H9 (cell line): ENCODE measurements around the gene ADAMTS18. TPM values are rescaled to one million over a fixed set of nuclear protein-coding genes. Genes with fewer than 3 reads are reported as not detected.

Experiments used
- DNase-seq: peaks from one replicate; pipeline ENCODE4 v3.0.0-alpha.2; 2017
- H2AFZ ChIP-seq: one replicate; pipeline ENCODE4 v1.6.1; 2013; ENCODE audit warnings: mild to moderate bottlenecking, low read length, control low read depth, moderate library complexity
- H2AK5ac ChIP-seq: 2 replicates; pipeline ENCODE4 v1.6.1; 2013; ENCODE audit warnings: low read length, control low read depth, mixed read lengths; ENCODE audit not compliant: insufficient read length
- H2BK120ac ChIP-seq: one replicate; pipeline ENCODE4 v1.6.1; 2013; ENCODE audit warnings: low read depth, mild to moderate bottlenecking, low read length, control low read depth, inconsistent platforms; ENCODE audit not compliant: poor library complexity, severe bottlenecking
- H2BK12ac ChIP-seq: 2 replicates; pipeline ENCODE4 v1.6.1; 2013; ENCODE audit warnings: low read length, control low read depth, mixed read lengths, low read depth; ENCODE audit not compliant: insufficient read length
- H2BK15ac ChIP-seq: 2 replicates; pipeline ENCODE4 v1.6.1; 2013; ENCODE audit warnings: low read depth, low read length, control low read depth
- H2BK20ac ChIP-seq: one replicate; pipeline ENCODE4 v1.6.1; 2013; ENCODE audit warnings: low read depth, mild to moderate bottlenecking, low read length, control low read depth, inconsistent platforms; ENCODE audit not compliant: poor library complexity, severe bottlenecking
- H2BK5ac ChIP-seq: 2 replicates; pipeline ENCODE4 v1.6.1; 2013; ENCODE audit warnings: low read length, control low read depth, mixed read lengths; ENCODE audit not compliant: insufficient read length
- H3K14ac ChIP-seq: 2 replicates; pipeline ENCODE4 v1.6.1; 2013; ENCODE audit warnings: low read length, control low read depth; ENCODE audit not compliant: insufficient read depth
- H3K18ac ChIP-seq: 2 replicates; pipeline ENCODE4 v1.6.1; 2013; ENCODE audit warnings: low read depth, mild to moderate bottlenecking, mixed read lengths, low read length, control low read depth; ENCODE audit not compliant: insufficient read length
- H3K23ac ChIP-seq: 2 replicates; pipeline ENCODE4 v1.6.1; 2013; ENCODE audit warnings: low read length, control low read depth, mixed read lengths, low read depth; ENCODE audit not compliant: insufficient read length
- H3K23me2 ChIP-seq: 2 replicates; pipeline ENCODE4 v1.6.1; 2013; ENCODE audit warnings: low read depth, mild to moderate bottlenecking, mixed read lengths, low read length, control low read depth; ENCODE audit not compliant: insufficient read length, poor library complexity, severe bottlenecking
- H3K27ac ChIP-seq: 2 replicates; pipeline ENCODE4 v1.5.1; 2013; ENCODE audit warnings: low read length, control low read depth, mixed read lengths, low read depth; ENCODE audit not compliant: insufficient read length
- H3K27me3 ChIP-seq: 2 replicates; pipeline ENCODE4 v1.6.1; 2013; ENCODE audit warnings: low read length, control low read depth, inconsistent platforms; ENCODE audit not compliant: insufficient read depth
- H3K4ac ChIP-seq: 2 replicates; pipeline ENCODE4 v1.6.1; 2013; ENCODE audit warnings: low read depth, mild to moderate bottlenecking, control low read depth, inconsistent platforms, low read length, moderate library complexity
- H3K4me1 ChIP-seq: 2 replicates; pipeline ENCODE4 v1.6.1; 2013; ENCODE audit warnings: low read length, control low read depth, inconsistent platforms; ENCODE audit not compliant: insufficient read depth
- H3K4me2 ChIP-seq: 2 replicates; pipeline ENCODE4 v1.6.1; 2013; ENCODE audit warnings: low read length, control low read depth, mixed read lengths; ENCODE audit not compliant: insufficient read length, insufficient read depth
- H3K56ac ChIP-seq: 2 replicates; pipeline ENCODE4 v1.6.1; 2013; ENCODE audit warnings: low read depth, mild to moderate bottlenecking, mixed read lengths, low read length, control low read depth; ENCODE audit not compliant: insufficient read length
- H3K79me1 ChIP-seq: 2 replicates; pipeline ENCODE4 v1.6.1; 2013; ENCODE audit warnings: low read depth, mild to moderate bottlenecking, moderate library complexity, low read length, control low read depth, inconsistent platforms; ENCODE audit not compliant: insufficient read depth, poor library complexity, severe bottlenecking
- H3K79me2 ChIP-seq: 2 replicates; pipeline ENCODE4 v1.6.1; 2013; ENCODE audit warnings: low read length, control low read depth, inconsistent platforms; ENCODE audit not compliant: insufficient read depth
- H3K9ac ChIP-seq: 2 replicates; pipeline ENCODE4 v1.6.1; 2013; ENCODE audit warnings: low read length, control low read depth, mixed read lengths; ENCODE audit not compliant: insufficient read length; ENCODE audit errors: extremely low read depth
- H3K9me3 ChIP-seq: one replicate; pipeline ENCODE4 v1.6.1; 2013; ENCODE audit warnings: low read depth, low read length, inconsistent platforms; ENCODE audit not compliant: control insufficient read depth
- H3T11ph ChIP-seq: one replicate; pipeline ENCODE4 v1.6.1; 2013; ENCODE audit warnings: mild to moderate bottlenecking, low read length, control low read depth, inconsistent platforms
- H4K20me1 ChIP-seq: one replicate; pipeline ENCODE4 v1.6.1; 2013; ENCODE audit not compliant: control insufficient read depth, insufficient read length, insufficient read depth
- H4K5ac ChIP-seq: 2 replicates; pipeline ENCODE4 v1.6.1; 2013; ENCODE audit warnings: low read depth, mild to moderate bottlenecking, mixed read lengths, low read length, control low read depth; ENCODE audit not compliant: insufficient read length
- H4K8ac ChIP-seq: replicated peaks from 2 replicates; pipeline ENCODE4 v1.6.1; 2013; ENCODE audit warnings: low read length, control low read depth, mixed read lengths, low read depth; ENCODE audit not compliant: insufficient read length
- H4K91ac ChIP-seq: 2 replicates; pipeline ENCODE4 v1.6.1; 2013; ENCODE audit warnings: low read depth, mild to moderate bottlenecking, moderate library complexity, mixed read lengths, low read length, control low read depth; ENCODE audit not compliant: insufficient read length
- H3K27ac Mint-ChIP-seq, 3 experiments: 2 replicates in 2 of 3; 3 replicates in 1 of 3; pipeline ENCODE4 v1.8.0; 2020 to 2021; ENCODE audit warnings: mixed read lengths in 3 of 3, mild to moderate bottlenecking in 1 of 3, moderate library complexity in 1 of 3
- H3K27me3 Mint-ChIP-seq: 2 replicates; pipeline ENCODE4 v1.8.0; 2021; ENCODE audit warnings: low read depth, mild to moderate bottlenecking, moderate library complexity, mixed read lengths
- H3K36me3 Mint-ChIP-seq, 3 experiments: 2 replicates in 2 of 3; 3 replicates in 1 of 3; pipeline ENCODE4 v1.8.0; 2020 to 2021; ENCODE audit warnings: low read depth in 3 of 3, mixed read lengths in 3 of 3; ENCODE audit not compliant: insufficient read depth in 1 of 3
- H3K4me1 Mint-ChIP-seq, 2 experiments: 2 replicates each; pipeline ENCODE4 v1.8.0; 2020; ENCODE audit warnings: mixed read lengths in 2 of 2
- H3K4me3 Mint-ChIP-seq, 2 experiments: 2 replicates in 1 of 2; 3 replicates in 1 of 2; pipeline ENCODE4 v1.8.0; 2020 to 2021; ENCODE audit warnings: mild to moderate bottlenecking in 2 of 2, mixed read lengths in 2 of 2, moderate library complexity in 1 of 2
- H3K9me3 Mint-ChIP-seq, 2 experiments: 2 replicates in 1 of 2; 3 replicates in 1 of 2; pipeline ENCODE4 v1.8.0; 2020; ENCODE audit warnings: mild to moderate bottlenecking in 2 of 2, mixed read lengths in 2 of 2, moderate library complexity in 1 of 2
- CTCF ChIP-seq: fragments of 200-600 bp; sonication (generic); conservative IDR thresholded peaks from 3 replicates; pipeline ENCODE4 v1.8.0; 2021; ENCODE audit warnings: antibody characterized with exemption, mild to moderate bottlenecking
- WGBS: extraction: QIAGEN DNeasy Blood & Tissue Kit; methylation state at CpG from one replicate; pipeline ENCODE4 v1.1.7; 2013; ENCODE audit warnings: missing lambda C conversion rate, low lambda C conversion rate, mixed read lengths; ENCODE audit not compliant: insufficient read length; ENCODE audit errors: extremely low coverage; 5-methylcytosine and 5-hydroxymethylcytosine counted together
- total RNA-seq: library from RNA; stranded (reverse); gene quantifications from 2 replicates; pipeline ENCODE4 v1.2.1, GENCODE V29; 2021

ADAMTS18 gene
- total RNA-seq, 1 experiment from 2014 or later = 0.07 TPM

DNA sequence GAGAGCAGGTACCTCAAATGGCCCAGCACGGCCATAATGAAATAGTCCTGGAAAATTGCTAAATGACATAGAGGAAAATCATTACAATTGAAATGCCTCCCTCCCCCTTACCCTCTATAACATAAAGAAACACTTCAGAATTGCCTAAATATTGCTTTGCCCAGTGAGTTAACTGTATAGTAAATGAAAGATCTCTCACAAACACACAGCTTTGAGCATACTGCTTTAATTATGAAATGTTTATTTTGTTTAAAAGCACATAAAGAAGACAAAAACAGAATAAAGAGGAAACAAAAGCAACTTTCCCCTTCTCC, 9.3 kb upstream of the ADAMTS18 start:
- no CpG with 5 or more reads among the region's 1 CpG for WGBS
- H3K9me3 Mint-ChIP-seq = no peaks in the 10 kb centered on the region
- Histone ChIP-seq H2BK12ac (no peak overlapping the region), H2BK20ac (no peak overlapping the region), H2BK5ac (no peak overlapping the region), H3K4ac (no peak overlapping the region), H3K23me2 (no peaks in the 10 kb centered on the region), H3K79me2 (no peaks in the 10 kb centered on the region), H3K27ac (no peak overlapping the region), H3K56ac (no peak overlapping the region), H3K4me2 (no peak overlapping the region), H2BK120ac (no peak overlapping the region), H4K91ac (no peak overlapping the region), H3K27me3 (no peaks in the 10 kb centered on the region), H2AFZ (no peak overlapping the region), H4K20me1 (no peaks in the 10 kb centered on the region), H3K23ac (no peak overlapping the region), H3K4me1 (0 out of 2 replicates have a peak, but pooled peaks cover 3% of the 10 kb centered on the region), H2BK15ac (no peak overlapping the region), H3K18ac (no peak overlapping the region), H3K9ac (no peak overlapping the region), H4K8ac (no peak overlapping the region), H2AK5ac (no peak overlapping the region), H4K5ac (no peak overlapping the region), H3K14ac (no peak overlapping the region), H3K9me3 (no peaks in the 10 kb centered on the region), H3K79me1 (no peaks in the 10 kb centered on the region), H3T11ph (no peak overlapping the region)
- TF ChIP-seq CTCF = no peak
- H3K36me3 Mint-ChIP-seq = no peaks in the 10 kb centered on the region
- no peak for DNase-seq
- peaks cover 12 to 15% of the 10 kb centered on the region in 2 experiments for H3K4me1 Mint-ChIP-seq
- no peak overlapping the region for H3K4me3 Mint-ChIP-seq
- peaks cover 3% of the 10 kb centered on the region for H3K27me3 Mint-ChIP-seq
- no peak overlapping the region for H3K27ac Mint-ChIP-seq
